Activated naive CD4-positive, alpha-beta T cell treated with Interleukin-2 at 50 U/mL for 16 hours (primary cell): ENCODE measurements around the gene GOLGA3.
"Not testable (repeated sequence)": the region's sequence is repeated elsewhere in the genome, so short reads cannot be mapped to it uniquely, and the experiment has no call there.

Experiments
- DNase-seq: peaks from one replicate; pipeline ENCODE4 v3.0.0-alpha.2; 2020

GOLGA3 gene, protein sequence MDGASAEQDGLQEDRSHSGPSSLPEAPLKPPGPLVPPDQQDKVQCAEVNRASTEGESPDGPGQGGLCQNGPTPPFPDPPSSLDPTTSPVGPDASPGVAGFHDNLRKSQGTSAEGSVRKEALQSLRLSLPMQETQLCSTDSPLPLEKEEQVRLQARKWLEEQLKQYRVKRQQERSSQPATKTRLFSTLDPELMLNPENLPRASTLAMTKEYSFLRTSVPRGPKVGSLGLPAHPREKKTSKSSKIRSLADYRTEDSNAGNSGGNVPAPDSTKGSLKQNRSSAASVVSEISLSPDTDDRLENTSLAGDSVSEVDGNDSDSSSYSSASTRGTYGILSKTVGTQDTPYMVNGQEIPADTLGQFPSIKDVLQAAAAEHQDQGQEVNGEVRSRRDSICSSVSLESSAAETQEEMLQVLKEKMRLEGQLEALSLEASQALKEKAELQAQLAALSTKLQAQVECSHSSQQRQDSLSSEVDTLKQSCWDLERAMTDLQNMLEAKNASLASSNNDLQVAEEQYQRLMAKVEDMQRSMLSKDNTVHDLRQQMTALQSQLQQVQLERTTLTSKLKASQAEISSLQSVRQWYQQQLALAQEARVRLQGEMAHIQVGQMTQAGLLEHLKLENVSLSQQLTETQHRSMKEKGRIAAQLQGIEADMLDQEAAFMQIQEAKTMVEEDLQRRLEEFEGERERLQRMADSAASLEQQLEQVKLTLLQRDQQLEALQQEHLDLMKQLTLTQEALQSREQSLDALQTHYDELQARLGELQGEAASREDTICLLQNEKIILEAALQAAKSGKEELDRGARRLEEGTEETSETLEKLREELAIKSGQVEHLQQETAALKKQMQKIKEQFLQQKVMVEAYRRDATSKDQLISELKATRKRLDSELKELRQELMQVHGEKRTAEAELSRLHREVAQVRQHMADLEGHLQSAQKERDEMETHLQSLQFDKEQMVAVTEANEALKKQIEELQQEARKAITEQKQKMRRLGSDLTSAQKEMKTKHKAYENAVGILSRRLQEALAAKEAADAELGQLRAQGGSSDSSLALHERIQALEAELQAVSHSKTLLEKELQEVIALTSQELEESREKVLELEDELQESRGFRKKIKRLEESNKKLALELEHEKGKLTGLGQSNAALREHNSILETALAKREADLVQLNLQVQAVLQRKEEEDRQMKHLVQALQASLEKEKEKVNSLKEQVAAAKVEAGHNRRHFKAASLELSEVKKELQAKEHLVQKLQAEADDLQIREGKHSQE (N-terminal part only)

GRCh38 chr12:132828706-132829534, at the start of gene GOLGA3:
TSS of gene GOLGA3 (minus strand) at chr12:132828869. CDS start at chr12:132822128, 6,741 bp downstream.
- peak; percentile 94 for DNase-seq

GRCh38 chr12:132874620-132875019, 46.0 kb upstream of the GOLGA3 start:
- not testable (repeated sequence) for DNase-seq

DNA sequence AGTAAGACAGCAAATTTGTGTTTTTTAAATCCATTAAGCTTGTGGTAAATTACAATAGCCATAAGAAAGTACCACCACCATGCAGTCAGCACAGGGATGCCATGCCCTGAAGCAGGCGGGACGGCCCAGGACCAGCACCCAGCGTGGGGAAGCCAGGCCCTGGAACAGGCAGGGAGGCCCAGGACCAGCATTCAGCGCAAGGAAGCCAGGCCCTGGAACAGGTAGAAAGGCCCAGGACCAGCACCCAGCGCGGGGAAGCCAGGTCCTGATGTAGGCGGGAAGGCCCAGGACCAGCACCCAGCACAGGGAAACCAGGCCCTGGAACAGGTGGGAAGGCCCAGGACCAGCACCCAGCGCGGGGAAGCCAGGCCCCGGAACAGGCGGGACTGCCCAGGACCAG, 45.5 kb upstream of the GOLGA3 start:
- DNase-seq: no peak

- no peak for DNase-seq
Measured at GRCh38 chr12:132873724-132874123, 45.1 kb upstream of the GOLGA3 start.

DNA sequence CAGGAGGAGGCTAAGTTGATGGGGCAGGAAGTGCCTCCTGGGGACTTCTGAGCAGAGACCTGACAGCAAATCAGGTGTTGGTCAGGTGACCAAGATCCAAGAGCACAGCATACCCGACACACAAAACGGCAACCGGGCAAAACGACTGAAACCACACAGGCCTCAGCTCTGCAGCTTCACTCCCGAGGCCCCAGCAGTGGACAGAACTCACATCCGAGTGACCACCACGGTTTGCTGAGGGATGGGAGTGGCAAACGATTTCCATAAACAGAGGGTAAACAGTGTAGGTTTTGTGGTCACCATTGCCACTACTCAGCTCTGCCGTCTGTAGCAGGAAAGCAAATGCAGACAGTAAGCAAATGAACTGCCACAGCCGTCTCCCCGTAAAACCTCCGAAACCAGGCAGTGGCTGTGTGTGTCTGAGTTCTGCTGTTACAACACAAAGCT, 44.3 kb upstream of the GOLGA3 start:
- DNase-seq: no peak

- DNase-seq: no peak
Measured at GRCh38 chr12:132872073-132872855, 43.6 kb upstream of the GOLGA3 start.

DNA sequence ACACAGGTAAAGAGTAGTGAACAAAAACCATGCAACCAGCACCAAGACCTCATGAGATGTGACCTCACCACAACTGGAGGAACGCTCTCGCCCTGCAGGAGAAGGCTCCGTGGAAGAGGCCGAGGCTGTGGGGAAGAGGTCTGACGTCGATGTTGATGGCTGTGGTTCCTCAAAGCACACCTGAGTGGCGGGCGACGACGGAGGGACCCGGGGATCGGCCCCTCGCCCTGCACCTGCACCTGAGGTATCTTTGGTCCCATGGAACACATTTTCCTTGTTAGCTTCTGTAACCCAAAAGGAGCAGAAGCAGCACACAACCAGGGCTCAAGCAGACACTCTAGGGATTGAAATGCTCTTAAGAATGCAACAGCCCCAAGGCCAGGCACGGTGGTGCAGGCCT, 40.9 kb upstream of the GOLGA3 start:
- no peak for DNase-seq

DNA sequence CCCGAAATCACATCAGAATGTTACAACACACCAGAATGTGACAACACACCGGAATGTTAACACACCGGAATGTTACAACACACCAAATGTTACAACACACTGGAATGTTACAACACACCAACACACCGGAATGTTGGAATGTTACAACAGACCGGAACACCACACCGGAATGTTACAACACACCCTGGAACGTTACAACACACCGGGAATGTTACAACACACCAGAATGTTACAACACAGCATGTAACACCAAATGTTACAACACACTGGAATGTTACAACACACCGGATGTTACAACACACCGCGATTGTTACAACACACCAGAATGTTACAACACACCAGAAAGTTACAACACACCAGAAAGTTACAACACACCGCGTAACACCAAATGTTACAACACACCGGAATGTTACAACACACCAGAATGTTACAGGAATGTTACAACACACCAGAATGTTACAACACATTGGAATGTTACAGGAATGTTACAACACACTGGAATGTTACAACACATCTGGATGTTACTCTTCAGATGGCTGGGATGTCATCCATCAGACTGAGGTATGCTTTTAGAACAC, 37.7 kb upstream of the GOLGA3 start:
- no peak for DNase-seq

GRCh38 chr12:132861558-132861957, 32.9 kb upstream of the GOLGA3 start:
- no peak for DNase-seq

GRCh38 chr12:132858718-132859266, 30.1 kb upstream of the GOLGA3 start:
- DNase-seq: no peak

GRCh38 chr12:132857019-132857418, 28.4 kb upstream of the GOLGA3 start:
- DNase-seq: not testable (repeated sequence)

GRCh38 chr12:132856581-132856980, 27.9 kb upstream of the GOLGA3 start:
- no peak for DNase-seq

DNA sequence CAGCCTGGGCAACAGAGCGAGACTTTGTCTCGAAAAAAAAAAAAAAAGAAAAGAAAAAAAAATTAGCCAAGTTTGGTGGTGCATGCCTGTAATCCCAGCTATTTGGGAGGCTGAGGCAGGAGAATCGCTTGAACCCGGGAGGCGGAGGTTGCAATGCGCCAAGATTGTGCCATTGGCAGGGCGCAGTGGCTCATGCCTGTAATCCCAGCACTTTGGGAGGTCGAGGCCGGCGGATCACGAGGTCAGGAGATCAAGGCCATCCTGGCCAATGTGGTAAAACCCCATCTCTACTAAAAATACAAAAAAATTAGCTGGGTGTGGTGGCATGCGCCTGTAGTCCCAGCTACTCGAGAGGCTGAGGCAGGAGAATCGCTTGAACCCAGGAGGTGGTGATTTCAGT, 26.5 kb upstream of the GOLGA3 start:
- DNase-seq: not testable (repeated sequence)

DNA sequence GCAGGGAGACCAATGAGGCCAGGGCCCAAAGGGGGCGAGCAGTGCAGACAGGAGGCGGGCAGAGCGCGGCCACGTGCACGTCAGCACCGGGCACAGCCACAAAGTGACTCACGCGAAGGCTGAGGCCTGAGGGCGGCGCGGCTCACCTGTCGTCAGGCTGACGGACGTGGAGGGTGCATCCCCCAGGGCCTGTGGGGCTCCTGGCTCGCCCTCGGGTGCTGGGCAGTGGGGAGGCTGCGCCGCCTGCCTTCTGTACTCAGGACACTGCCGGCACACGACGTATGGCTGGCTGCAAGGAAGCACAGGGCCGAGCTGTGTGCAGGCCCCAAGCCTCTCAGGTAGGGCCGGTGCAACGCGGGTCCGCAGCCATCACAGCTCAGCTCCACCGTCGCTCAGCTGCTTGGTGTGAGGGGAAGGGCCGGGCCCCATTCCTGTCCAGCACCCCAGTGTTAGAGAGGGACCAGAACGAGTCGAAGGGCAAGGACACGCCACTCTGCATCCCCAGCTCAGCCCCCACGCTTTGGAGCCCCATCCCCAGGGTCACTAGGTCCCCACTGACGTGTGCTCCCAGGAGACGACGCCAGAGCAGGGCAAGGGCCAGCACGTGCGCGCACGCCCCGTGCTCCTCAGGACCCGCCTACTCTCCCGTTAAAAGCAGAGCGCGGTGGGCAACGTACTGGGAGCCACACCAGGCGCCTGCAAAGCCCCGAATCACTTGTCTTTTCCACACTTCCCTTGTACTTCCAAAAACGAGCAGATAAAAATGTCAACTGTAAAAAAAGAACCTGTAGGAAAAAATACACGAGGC, 24.8 kb upstream of the GOLGA3 start:
- no peak for DNase-seq

DNA sequence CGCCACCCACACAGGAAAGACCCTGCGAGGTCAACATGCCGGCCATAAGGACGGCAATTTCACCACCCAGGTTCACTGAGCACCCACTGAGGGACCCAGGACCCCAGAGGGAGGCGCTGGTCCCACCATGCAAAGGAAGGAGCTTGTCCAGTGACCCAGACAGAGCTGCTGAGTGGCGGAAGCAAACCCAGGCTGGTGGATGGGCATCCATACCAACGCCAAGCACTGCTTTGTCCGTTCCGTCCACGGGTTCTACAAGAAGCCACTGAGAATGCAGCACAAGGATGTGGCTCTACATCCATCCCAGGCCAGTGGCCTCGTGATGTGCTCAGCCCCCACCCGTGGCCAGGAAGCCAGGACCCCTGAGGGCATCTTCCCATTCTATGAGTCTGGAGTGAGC, 23.8 kb upstream of the GOLGA3 start:
- no peak for DNase-seq

GRCh38 chr12:132851465-132851864, 22.8 kb upstream of the GOLGA3 start:
- DNase-seq: no peak

- no peak for DNase-seq
Measured at GRCh38 chr12:132850291-132850690, 21.6 kb upstream of the GOLGA3 start.

GRCh38 chr12:132848521-132848920, 19.9 kb upstream of the GOLGA3 start:
- DNase-seq: no peak
